GM21529 (cell line): ENCODE data around the gene DDX52.
"Not testable (repeated sequence)": the region's sequence is repeated elsewhere in the genome, so short reads cannot be mapped to it uniquely, and the experiment has no call there.

ENCODE experiments used
- ATAC-seq: cut with Tn5 transposase; IDR thresholded peaks from one replicate; pipeline ENCODE4 v1.9.1; 2021; ENCODE audit not compliant: unreplicated experiment

The DDX52 gene, protein sequence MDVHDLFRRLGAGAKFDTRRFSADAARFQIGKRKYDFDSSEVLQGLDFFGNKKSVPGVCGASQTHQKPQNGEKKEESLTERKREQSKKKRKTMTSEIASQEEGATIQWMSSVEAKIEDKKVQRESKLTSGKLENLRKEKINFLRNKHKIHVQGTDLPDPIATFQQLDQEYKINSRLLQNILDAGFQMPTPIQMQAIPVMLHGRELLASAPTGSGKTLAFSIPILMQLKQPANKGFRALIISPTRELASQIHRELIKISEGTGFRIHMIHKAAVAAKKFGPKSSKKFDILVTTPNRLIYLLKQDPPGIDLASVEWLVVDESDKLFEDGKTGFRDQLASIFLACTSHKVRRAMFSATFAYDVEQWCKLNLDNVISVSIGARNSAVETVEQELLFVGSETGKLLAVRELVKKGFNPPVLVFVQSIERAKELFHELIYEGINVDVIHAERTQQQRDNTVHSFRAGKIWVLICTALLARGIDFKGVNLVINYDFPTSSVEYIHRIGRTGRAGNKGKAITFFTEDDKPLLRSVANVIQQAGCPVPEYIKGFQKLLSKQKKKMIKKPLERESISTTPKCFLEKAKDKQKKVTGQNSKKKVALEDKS

DNA sequence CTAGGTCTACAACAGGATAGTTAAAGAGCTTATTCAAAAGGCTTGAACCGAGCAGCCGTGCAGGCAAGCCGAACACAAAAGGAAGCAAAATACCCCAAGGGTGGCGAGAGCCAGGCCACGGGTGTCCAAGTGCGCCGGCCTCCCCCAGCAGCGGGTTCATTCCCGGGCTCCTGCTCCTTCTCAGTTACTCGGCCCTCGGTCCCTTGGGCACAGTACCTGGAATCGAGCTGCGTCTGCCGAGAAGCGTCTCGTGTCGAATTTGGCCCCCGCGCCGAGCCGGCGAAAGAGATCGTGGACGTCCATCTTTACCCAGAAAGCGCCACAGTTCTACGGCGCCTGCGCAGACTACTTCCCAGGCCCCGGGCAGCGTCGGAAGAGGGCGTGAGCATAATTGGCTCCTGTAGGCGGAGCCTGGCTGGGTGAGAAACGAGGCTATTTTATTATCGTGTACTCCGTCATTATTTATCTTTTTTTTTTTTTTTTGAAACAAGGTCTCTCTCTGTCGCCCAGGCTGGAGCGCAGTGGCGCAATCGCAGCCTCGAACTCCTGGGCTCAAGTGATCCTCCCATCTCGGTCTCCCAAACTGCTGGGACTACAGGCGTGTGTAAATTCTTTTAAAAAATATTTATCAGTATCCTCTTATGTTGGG lies at the start of gene DDX52:
Gene DDX52 (minus strand): TSS at position 329 of the 649 bp plus-strand sequence. CDS start 26 bp downstream, at position 303.
- ATAC-seq = peak; percentile 84

DNA sequence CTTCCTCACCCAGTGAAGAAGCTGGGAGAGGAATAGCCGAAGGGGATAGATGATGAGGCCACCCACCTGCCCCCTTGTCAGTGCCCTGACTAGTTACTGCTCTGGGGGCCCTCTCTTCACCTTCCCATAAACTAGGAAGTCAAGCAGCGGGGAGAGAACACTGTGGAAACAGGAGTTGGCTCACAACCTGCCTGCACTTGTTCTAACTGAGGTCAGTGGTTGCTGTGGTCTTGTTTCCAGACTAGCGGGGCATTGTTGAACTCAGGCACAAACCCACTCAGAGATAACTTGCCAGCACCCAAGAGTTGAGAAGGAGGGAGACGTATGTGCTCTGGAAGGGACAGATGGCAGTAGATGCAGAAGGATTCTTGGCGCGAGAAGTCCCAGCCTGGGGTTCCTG lies 48.6 kb upstream of the DDX52 start:
- ATAC-seq = no peak

- no peak for ATAC-seq
Measured at GRCh38 chr17:37689317-37689716, 46.1 kb upstream of the DDX52 start.

DNA sequence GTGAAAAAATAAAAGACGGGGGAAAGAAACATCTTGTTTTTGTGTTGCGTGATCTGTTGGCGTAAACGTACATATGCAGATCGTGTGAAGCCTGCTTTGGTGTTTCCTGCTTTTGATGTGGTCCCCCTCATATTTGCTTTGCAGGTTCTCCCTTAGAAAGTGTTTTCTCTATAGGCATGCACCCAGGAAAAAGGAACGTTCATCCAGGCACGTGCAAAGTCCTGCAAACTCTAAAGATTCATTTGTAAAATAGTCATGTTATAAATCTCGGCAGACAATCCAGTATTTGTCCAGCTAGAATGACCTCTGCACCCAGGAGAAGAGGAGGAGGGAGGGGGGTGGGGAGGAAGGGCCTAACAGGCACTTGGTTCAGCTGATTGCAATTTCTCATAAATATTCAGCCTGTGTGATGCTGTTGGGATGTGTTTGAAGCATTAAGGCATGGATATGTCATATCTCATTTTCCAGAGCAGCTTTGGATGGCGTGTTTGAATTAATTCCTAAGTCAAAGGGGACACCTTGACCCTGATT lies 40.3 kb upstream of the DDX52 start:
- no peak for ATAC-seq

GRCh38 chr17:37682007-37682406 lies 38.8 kb upstream of the DDX52 start:
- ATAC-seq = no peak

DNA sequence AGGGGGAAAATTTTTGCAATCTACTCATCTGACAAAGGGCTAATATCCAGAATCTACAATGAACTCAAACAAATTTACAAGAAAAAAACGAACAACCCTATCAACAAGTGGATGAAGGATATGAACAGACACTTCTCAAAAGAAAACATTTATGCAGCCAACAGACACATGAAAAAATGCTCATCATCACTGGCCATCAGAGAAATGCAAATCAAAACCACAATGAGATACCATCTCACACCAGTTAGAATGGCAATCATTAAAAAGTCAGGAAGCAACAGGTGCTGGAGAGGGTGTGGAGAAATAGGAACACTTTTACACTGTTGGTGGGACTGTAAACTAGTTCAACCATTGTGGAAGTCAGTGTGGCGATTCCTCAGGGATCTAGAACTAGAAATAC lies 36.7 kb upstream of the DDX52 start:
- not testable (repeated sequence) for ATAC-seq

DNA sequence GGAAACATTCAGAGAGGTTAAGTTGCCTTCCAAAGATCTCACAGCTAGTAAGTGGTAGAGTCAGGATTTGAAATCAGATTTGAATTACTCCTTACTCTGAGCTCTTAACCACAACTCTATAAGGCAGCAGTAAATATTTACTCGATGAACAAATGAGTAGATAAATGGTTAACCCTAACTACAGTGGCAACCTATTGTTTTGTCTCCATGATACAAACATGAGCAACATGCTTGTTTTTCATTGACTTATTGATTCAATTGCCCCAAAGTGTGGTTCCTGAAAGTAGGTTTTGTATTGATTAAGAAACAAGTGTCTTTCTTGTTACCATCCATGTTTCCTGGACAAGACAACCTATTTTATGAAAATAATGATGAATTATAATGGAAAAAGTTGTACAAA lies 34.8 kb upstream of the DDX52 start:
- ATAC-seq = no peak

DNA sequence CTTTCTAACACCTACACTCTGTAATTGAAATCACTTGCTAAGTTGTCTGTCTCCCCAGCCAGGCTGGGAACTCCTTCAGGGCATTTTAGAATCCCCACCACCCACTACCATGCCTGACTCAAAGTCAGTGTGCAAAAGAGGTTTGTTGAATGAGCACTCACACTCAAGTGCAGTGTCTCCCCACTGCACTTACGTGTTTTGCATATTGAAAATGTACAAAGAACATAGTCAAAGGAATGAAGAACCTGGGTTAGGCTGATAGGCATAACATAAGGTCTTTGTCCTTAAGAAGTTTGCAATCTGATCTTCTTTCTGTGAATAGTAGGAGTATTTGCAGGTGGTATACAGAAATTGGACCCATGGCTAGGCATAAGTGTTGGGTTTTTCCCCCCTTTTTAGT lies 33.8 kb upstream of the DDX52 start:
- ATAC-seq = no peak

- no peak for ATAC-seq
Measured at GRCh38 chr17:37676115-37676925, 33.1 kb upstream of the DDX52 start.

DNA sequence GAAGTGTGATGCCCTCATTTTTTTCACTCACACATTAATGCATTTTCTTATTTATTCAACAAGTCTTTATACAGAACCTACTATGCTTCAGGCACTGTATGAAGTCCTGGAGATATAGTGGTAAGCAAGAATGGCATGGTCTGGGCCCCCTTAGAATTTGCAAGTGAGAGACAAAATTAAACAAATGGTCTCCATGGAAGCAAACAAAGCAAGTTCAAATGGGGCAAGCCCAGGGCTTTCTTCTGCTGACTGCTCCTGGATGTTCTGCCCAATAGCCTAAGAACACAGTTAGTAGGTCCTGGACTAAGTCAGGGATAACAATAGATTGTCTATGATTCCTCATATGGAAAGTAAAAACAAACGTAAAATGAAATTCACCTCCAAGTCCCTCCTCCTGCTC lies 31.3 kb upstream of the DDX52 start:
- ATAC-seq = no peak

DNA sequence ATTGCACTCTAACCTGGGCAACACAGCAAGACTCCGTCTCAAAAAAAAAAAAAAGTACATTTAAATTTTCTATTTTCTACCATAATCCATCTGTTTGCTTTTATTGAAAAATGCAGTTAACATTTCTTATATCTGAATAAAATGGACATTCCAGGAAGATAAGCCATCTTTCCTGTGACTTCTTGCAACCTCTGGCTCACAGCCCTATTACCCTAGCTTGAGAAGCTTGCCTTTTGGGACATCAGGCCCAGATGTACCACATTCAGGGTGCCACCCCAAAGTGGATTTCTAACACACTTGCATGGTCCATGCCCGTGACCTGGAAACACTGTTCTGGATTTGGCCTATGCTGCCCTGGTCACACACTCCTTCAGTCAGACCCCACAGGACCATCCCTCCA lies 30.1 kb upstream of the DDX52 start:
- ATAC-seq = no peak

- ATAC-seq = no peak
Measured at GRCh38 chr17:37672548-37673078, 29.4 kb upstream of the DDX52 start.

DNA sequence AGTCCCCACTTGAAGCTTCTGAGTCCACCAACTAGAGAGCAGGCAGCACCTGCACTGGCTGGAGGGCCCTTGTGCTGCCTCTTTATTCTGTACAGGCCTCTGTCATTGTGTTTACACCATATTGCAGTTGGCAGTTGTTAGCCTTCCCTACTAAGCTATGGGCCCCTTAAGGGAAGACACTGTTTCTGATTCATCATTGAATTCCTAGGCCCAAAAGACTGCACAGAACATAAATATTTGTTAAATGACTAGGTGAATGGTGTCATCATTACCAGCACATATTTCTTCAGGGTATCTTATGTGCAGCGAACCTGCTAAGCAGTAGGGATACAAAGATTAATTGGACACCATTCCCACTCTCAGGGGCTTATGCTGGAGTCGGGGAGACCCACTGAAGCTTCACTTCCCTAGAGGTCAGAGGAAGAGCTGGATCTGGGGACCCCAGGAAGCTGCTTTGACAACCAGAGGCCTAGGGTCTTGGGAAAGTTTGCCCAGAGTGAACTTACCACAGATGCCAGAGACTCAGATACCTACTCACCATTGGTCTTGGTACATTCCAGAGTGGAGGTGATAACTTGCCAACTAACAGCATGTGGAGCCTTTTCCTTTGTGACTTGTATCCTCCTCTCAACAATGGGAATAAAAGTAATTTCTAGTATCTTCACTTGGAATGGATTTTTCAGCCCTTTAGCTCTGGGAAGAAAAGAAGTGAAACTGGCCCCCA lies 28.7 kb upstream of the DDX52 start:
- ATAC-seq = no peak

GRCh38 chr17:37671028-37671823 lies 28.0 kb upstream of the DDX52 start:
- no peak for ATAC-seq

- no peak for ATAC-seq
Measured at GRCh38 chr17:37667039-37667438, 23.8 kb upstream of the DDX52 start.

- ATAC-seq = no peak
Measured at GRCh38 chr17:37664214-37664613, 21.0 kb upstream of the DDX52 start.

DNA sequence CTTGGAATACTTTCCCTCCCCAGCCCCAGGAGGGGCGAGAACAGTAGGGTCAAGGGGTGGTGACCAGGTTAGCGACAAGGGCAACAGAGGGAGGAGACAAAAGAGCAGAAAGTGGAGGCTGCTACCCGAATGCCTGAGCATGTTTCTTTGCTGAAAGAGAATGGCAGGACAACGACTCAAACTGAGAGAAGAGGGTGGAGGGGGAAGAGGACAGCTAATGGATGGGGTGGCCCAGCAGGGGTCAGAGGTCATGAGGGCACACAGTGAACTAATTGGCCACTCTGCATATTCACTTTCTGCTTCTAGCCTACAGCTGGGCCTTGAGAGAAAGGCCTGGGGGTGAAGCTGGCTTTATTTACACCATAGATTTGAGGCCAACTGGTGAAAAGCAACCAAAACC lies 19.1 kb upstream of the DDX52 start:
- no peak for ATAC-seq

DNA sequence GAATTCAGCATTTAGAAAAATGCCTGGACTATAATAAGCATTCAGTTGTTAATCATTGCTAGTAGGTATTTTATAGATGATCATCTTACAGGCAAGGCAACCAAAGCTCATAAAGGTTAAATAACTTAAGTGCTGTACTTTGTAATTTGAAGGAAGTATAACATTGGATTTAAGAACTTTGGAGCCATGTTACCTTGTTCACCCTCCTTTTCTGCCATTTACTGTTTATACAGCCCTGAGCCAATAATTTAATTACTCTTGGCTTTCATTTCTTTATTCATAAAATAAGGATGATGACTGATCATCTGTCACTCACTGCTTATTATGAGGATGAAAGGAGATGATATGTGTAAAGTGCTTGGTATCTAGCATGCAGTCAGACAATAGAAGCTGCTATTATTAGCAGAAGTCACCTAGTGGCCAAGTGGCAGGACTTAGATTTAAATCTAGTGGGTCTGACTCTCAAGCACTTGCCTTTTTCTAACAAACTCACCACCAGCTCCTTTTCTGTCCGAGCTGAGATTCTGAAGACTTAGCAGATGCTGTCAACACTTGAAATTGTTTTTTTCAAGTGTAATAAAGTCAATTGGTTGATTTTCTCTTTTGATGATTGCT lies 18.3 kb upstream of the DDX52 start:
- ATAC-seq = no peak

- no peak for ATAC-seq
Measured at GRCh38 chr17:37659925-37660324, 16.7 kb upstream of the DDX52 start.
